T-helper 2 cell (primary cell): ENCODE results near the gene KIAA0408.

Experiments used
- DNase-seq, 5 experiments: peaks; one replicate each; pipeline versions ENCODE4 v3.0.0 to v3.0.0-alpha.2; 2012 to 2022
- total RNA-seq, 2 donors: gene quantifications; one replicate each; lab custom pipeline; 2026; lab: John Stamatoyannopoulos, UW

The KIAA0408 gene
- total RNA-seq = 0 to 0.07 reads per million in 2 donors

- DNase-seq = peak in 1 of 5 experiments; percentile 48
These were observed at the start of gene KIAA0408 for GRCh38 chr6:127459231-127459641. Gene KIAA0408, minus strand, starts transcription at chr6:127459389. Its CDS starts 5,408 bp downstream, at chr6:127453981.

- no peak for DNase-seq
These were observed 47.7 kb upstream of the KIAA0408 start for GRCh38 chr6:127506894-127507293.

GRCh38 chr6:127503022-127503421, 43.8 kb upstream of the KIAA0408 start:
- no peak for DNase-seq

- no peak for DNase-seq
These were observed 38.2 kb upstream of the KIAA0408 start for GRCh38 chr6:127497410-127497809.

- no peak for DNase-seq
These were observed 37.3 kb upstream of the KIAA0408 start for GRCh38 chr6:127496471-127496870.

- DNase-seq = peak in 1 of 5 experiments; percentile 45
These were observed 35.1 kb upstream of the KIAA0408 start for GRCh38 chr6:127494240-127494767.

GRCh38 chr6:127489248-127489647, 30.1 kb upstream of the KIAA0408 start:
- DNase-seq = no peak

GRCh38 chr6:127486934-127487333, 27.7 kb upstream of the KIAA0408 start:
- DNase-seq = no peak

GRCh38 chr6:127484212-127484863, 25.1 kb upstream of the KIAA0408 start:
- DNase-seq = peak in 1 of 5 experiments; percentile 80

GRCh38 chr6:127483399-127484055, 24.3 kb upstream of the KIAA0408 start:
- no peak for DNase-seq

GRCh38 chr6:127482325-127482724, 23.1 kb upstream of the KIAA0408 start:
- no peak for DNase-seq

- DNase-seq = no peak
These were observed 22.4 kb upstream of the KIAA0408 start for GRCh38 chr6:127481628-127482027.

- no peak for DNase-seq
These were observed 21.9 kb upstream of the KIAA0408 start for GRCh38 chr6:127481111-127481510.

GRCh38 chr6:127477658-127478057, 18.5 kb upstream of the KIAA0408 start:
- no peak for DNase-seq

GRCh38 chr6:127475823-127476176, 16.6 kb upstream of the KIAA0408 start:
- DNase-seq = no peak

- no peak for DNase-seq
These were observed 16.1 kb upstream of the KIAA0408 start for GRCh38 chr6:127475135-127475822.

- DNase-seq = no peak
These were observed 12.4 kb upstream of the KIAA0408 start for GRCh38 chr6:127471379-127472255.

- no peak for DNase-seq
These were observed 9.7 kb upstream of the KIAA0408 start for GRCh38 chr6:127468936-127469335.

- DNase-seq = no peak
These were observed 7.2 kb upstream of the KIAA0408 start for GRCh38 chr6:127466416-127466815.

GRCh38 chr6:127464881-127465459, 5.8 kb upstream of the KIAA0408 start:
- peak; percentile 8 to 64 (median 40) for DNase-seq

GRCh38 chr6:127464161-127464880, 5.1 kb upstream of the KIAA0408 start:
- DNase-seq = no peak
